Rectal smooth muscle tissue (tissue), 1 donor: ENCODE measurements around the gene MAP2K5.

Source experiments
- H3K27ac ChIP-seq: one replicate; pipeline ENCODE4 v1.7.0; 2013; ENCODE audit warnings: low read depth, low read length, inconsistent platforms
- H3K27me3 ChIP-seq: one replicate; pipeline ENCODE4 v1.7.0; 2013; ENCODE audit warnings: low read length; ENCODE audit not compliant: control insufficient read depth, insufficient read depth
- H3K36me3 ChIP-seq: one replicate; pipeline ENCODE4 v1.7.0; 2013; ENCODE audit warnings: low read length; ENCODE audit not compliant: control insufficient read depth, insufficient read depth
- H3K4me1 ChIP-seq: one replicate; pipeline ENCODE4 v1.7.0; 2013; ENCODE audit warnings: low read length; ENCODE audit not compliant: control insufficient read depth, insufficient read depth
- H3K4me3 ChIP-seq: one replicate; pipeline ENCODE4 v1.7.0; 2013; ENCODE audit warnings: low read length
- H3K9ac ChIP-seq: one replicate; pipeline ENCODE4 v1.7.0; 2013; ENCODE audit warnings: low read length

MAP2K5 gene

GRCh38 chr15:67732671-67733374, 190.3 kb downstream of the MAP2K5 start:
- H3K4me3 ChIP-seq, result no peak overlapping the region
- H3K4me1 ChIP-seq, result no peaks in the 10 kb centered on the region
- H3K27ac ChIP-seq, result no peak overlapping the region
- no peaks in the 10 kb centered on the region for H3K36me3 ChIP-seq
- H3K27me3 ChIP-seq, result no peaks in the 10 kb centered on the region
- no peak overlapping the region for H3K9ac ChIP-seq

DNA sequence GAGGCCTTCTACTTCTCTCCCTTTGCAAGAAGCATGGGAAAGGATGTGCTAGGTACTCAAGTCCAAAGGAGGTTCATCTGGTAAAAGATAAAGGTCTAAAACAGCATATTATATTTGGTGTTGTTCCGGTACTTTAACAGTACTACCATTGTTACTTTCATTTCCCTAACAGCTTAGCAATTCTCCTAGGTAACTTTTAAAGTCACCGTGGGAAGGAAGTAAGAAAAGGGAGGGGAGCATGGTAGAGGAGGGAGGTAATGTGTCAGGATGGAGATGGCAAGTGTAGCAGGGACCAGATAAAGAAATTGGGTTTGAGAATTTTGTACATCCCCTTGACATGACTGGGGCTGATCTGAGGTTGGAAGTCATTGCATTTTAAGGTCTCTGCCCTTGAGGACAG, 193.4 kb downstream of the MAP2K5 start:
- Histone ChIP-seq H3K4me1 (no peaks in the 10 kb centered on the region), H3K4me3 (no peak overlapping the region), H3K9ac (no peak overlapping the region), H3K27me3 (no peaks in the 10 kb centered on the region), H3K27ac (no peak overlapping the region), H3K36me3 (no peaks in the 10 kb centered on the region)

DNA sequence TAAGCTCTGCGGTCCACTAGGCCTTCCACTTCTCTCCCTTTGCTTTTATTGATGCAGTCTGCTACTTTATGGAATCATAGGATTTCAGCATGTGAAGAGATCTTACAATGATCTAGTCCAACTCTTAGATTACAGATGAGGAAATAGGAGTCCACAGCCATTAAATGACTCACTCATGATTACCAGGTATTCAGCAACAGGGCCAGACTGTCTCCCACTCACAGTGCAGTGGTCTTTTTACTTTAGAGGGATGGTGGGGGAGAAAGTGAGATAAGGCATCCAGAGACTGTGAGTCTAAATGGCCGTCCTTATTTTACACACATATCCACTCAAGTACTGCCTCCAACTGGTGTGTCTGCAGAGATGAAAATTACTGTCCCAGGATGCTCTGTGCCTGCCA, 194.3 kb downstream of the MAP2K5 start:
- H3K4me1 ChIP-seq, result no peaks in the 10 kb centered on the region
- no peaks in the 10 kb centered on the region for H3K36me3 ChIP-seq
- no peak overlapping the region for H3K9ac ChIP-seq
- no peaks in the 10 kb centered on the region for H3K27me3 ChIP-seq
- no peak overlapping the region for H3K27ac ChIP-seq
- no peak overlapping the region for H3K4me3 ChIP-seq

DNA sequence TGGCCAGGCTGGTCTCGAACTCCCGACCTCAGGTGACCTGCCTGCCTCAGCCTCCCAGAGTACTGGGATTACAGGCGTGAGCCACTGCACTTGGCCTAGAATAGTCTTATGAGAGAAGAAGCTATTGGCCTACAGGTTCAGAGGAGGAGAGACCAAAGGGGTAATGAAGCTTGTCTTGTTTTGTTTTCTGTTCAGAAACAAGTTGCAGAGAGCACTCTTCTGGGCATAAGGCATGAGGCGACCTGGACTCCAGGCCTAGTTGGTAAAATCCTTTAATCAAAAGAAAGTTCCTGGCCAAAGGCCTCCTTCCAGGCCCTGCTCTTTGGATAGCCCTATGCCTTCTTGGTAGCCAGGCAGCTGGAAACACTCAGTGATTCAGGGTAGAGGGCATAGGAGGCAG, 195.6 kb downstream of the MAP2K5 start:
- no peak overlapping the region for H3K4me3 ChIP-seq
- no peaks in the 10 kb centered on the region for H3K27me3 ChIP-seq
- no peak overlapping the region for H3K27ac ChIP-seq
- H3K4me1 ChIP-seq, result no peaks in the 10 kb centered on the region
- no peak overlapping the region for H3K9ac ChIP-seq
- H3K36me3 ChIP-seq, result no peaks in the 10 kb centered on the region

DNA sequence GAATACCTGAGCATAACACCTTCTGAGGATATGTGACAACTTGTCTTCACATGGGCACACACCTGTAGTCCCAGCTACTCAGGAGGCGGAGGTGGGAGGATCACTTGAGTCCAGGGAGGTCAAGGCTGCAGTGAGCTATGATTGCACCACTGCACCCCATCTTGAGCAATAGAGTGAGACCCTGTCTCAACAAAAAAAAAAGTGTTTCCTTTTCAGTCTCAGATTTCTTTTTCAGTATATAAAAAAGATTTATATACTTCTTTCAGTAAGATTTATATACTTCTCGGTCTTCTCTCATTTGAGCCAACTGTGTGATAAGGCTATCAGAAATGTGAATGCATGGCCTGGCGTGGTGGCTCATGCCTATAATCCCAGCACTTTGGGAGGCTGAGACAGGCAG, 197.9 kb downstream of the MAP2K5 start:
- H3K4me1 ChIP-seq, result peaks cover 6% of the 10 kb centered on the region
- no peak overlapping the region for H3K9ac ChIP-seq
- no peaks in the 10 kb centered on the region for H3K36me3 ChIP-seq
- no peak overlapping the region for H3K27ac ChIP-seq
- H3K27me3 ChIP-seq, result no peaks in the 10 kb centered on the region
- H3K4me3 ChIP-seq, result no peak overlapping the region

GRCh38 chr15:67741308-67741707, 198.8 kb downstream of the MAP2K5 start:
- Histone ChIP-seq H3K27me3 (no peaks in the 10 kb centered on the region), H3K27ac (no peak overlapping the region), H3K9ac (no peak overlapping the region), H3K36me3 (no peaks in the 10 kb centered on the region), H3K4me3 (no peak overlapping the region), H3K4me1 (peaks cover 6% of the 10 kb centered on the region)

DNA sequence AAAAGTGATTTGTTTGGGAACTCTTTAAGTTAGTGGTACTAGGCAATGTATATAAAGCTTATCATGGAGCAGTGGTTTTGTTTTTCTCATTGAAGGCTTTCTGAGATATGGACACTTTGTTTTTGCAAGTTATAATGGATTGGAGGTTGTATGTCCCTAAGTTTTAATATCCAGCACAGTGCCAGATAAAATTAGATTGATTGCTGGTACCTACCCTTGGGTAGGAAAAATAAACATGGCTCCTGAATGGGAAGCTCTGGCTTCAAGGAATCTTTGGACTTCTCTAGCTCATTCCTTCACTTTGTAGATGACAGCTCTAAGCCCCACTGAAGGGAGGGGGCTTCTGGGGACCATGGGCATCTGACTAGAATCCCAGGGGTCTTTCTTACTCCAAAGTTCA, 201.1 kb downstream of the MAP2K5 start:
- Histone ChIP-seq H3K9ac (no peak overlapping the region), H3K27ac (no peak overlapping the region), H3K4me1 (peaks cover 6% of the 10 kb centered on the region), H3K36me3 (no peaks in the 10 kb centered on the region), H3K27me3 (no peaks in the 10 kb centered on the region), H3K4me3 (no peak overlapping the region)

GRCh38 chr15:67744331-67745072, 202.0 kb downstream of the MAP2K5 start:
- no peak overlapping the region for H3K9ac ChIP-seq
- H3K36me3 ChIP-seq, result no peaks in the 10 kb centered on the region
- H3K27ac ChIP-seq, result no peak overlapping the region
- H3K4me1 ChIP-seq, result peaks cover 6% of the 10 kb centered on the region
- no peak overlapping the region for H3K4me3 ChIP-seq
- H3K27me3 ChIP-seq, result no peaks in the 10 kb centered on the region

- Histone ChIP-seq H3K9ac (no peak overlapping the region), H3K27me3 (no peaks in the 10 kb centered on the region), H3K27ac (no peak overlapping the region), H3K4me1 (peaks cover 6% of the 10 kb centered on the region), H3K36me3 (no peaks in the 10 kb centered on the region), H3K4me3 (no peak overlapping the region)
Measured at GRCh38 chr15:67745073-67746006, 202.8 kb downstream of the MAP2K5 start.

DNA sequence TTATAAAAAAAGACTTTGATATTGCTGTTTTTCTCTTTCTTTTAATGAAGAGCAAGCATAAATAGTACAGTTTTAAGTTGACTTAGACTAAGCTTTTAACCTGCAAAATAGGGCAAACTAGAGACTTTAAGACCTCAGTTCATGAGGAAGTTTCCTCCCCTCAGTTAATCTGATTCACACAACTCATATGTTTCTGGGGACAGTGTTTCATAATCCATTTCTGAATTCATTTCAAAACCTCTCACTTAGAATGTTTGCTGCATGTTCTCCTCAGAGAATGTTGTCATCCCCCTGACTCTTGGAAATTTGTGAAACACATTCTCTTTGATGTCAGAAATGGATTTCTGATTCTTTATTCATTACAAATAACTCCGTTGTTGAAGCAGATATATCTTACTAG, 203.5 kb downstream of the MAP2K5 start:
- Histone ChIP-seq H3K9ac (no peak overlapping the region), H3K27ac (no peak overlapping the region)

DNA sequence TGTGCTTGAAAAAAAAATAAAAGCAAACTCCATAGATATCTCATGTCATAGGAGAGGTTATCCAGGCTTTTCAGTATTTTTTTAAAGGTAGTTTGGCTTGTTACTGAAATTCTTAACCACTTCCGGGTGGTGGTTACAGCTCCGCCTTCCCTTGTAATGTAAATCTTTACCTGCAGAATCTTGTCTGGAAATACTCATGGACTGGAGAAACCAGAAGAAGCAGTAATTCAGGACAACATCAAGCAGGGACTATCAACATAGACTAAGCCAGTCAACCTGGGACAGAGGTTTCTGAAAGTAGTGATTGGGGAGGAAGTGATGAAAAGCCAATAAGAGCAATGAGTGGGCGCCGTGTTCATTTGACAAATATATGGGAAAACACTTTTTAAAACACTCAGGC, 203.9 kb downstream of the MAP2K5 start:
- Histone ChIP-seq H3K4me3 (no peak overlapping the region), H3K36me3 (no peaks in the 10 kb centered on the region), H3K27ac (no peak overlapping the region), H3K4me1 (peaks cover 6% of the 10 kb centered on the region), H3K27me3 (no peaks in the 10 kb centered on the region), H3K9ac (no peak overlapping the region)

More for the DNA sequence above, 203.5 kb downstream of the MAP2K5 start:
- Histone ChIP-seq H3K36me3 (no peaks in the 10 kb centered on the region), H3K4me3 (no peak overlapping the region), H3K4me1 (peaks cover 6% of the 10 kb centered on the region), H3K27me3 (no peaks in the 10 kb centered on the region)

- Histone ChIP-seq H3K4me3 (no peak overlapping the region), H3K27me3 (no peaks in the 10 kb centered on the region), H3K36me3 (no peaks in the 10 kb centered on the region)
Measured at GRCh38 chr15:67747921-67748320, 205.4 kb downstream of the MAP2K5 start.

More at GRCh38 chr15:67747921-67748320, 205.4 kb downstream of the MAP2K5 start:
- Histone ChIP-seq H3K9ac (no peak overlapping the region), H3K4me1 (peaks cover 6% of the 10 kb centered on the region), H3K27ac (no peak overlapping the region)
